ENCODE data around the gene RSPH10B. TPM values are rescaled to one million over a fixed set of nuclear protein-coding genes. Genes with fewer than 3 reads are reported as not detected.
A peak's percentile ranks its signal among the peaks of the same experiment; 100 is the strongest.
"Not testable (repeated sequence)": the region's sequence is repeated elsewhere in the genome, so short reads cannot be mapped to it uniquely, and the experiment has no call there.

Gene RSPH10B
- total RNA-seq, 1 experiment from 2014 or later = 0.26 TPM

- Histone ChIP-seq H3K36me3 (ENCODE audit: control insufficient read depth, insufficient read depth, low read length) (peaks cover 11% of the 10 kb centered on the region; the same call in 1 of the 2 replicates), H3K27me3 (ENCODE audit: control insufficient read depth, insufficient read depth, low read length) (no peaks in the 10 kb centered on the region), H3K27ac (ENCODE audit: low read length) (peak overlapping the region; percentile 85), H3K4me1 (ENCODE audit: control insufficient read depth, insufficient read depth, low read length) (peaks cover 24% of the 10 kb centered on the region; the same call in 1 of the 2 replicates), H3K9me3 (ENCODE audit: control insufficient read depth, insufficient read depth, low read depth, low read length) (no peaks in the 10 kb centered on the region), H3K4me3 (ENCODE audit: low read depth in 2 of 2, low read length in 2 of 2) (peak overlapping the region; percentile 74 to 87; a peak in 3 of 4 replicates)
- in situ Hi-C loops (cut with HindIII; ENCODE audit: low pct_unique_long_range_greater_than_20kb, low sequenced_read_pairs) = no loop called here
- no peak for TF ChIP-seq SIN3A (IDR thresholded peaks at IDR 0.05; ENCODE audit: borderline replicate concordance, insufficient read depth, low read depth, low read length)
- no peak for TF ChIP-seq POLR2AphosphoS5 (IDR thresholded peaks at IDR 0.05; ENCODE audit: low read depth, low read length)
- TF ChIP-seq CTCF (IDR thresholded peaks at IDR 0.05) = no peak
- TF ChIP-seq REST (IDR thresholded peaks at IDR 0.05; ENCODE audit: insufficient read depth in 1 of 2, low read depth in 2 of 2, low read length in 1 of 2) = no peak
- no peak for TF ChIP-seq TCF7L2 (IDR thresholded peaks at IDR 0.05; ENCODE audit: low read depth, low read length)
- intact Hi-C loops (cut with micrococcal nuclease; ENCODE audit: unreplicated experiment) = no loop called here
- BruUV-seq (replicated peaks) = no TSS peak
- DNase-seq (ENCODE audit: low read depth, low spot score) (no peak), ATAC-seq (no peak)
- ChIA-PET POLR2A (interaction anchor here (0.7 kb wide), 2 partner anchors 171 to 522 kb away, joined by 8 read pairs; no protein-coding TSS in a partner anchor), CTCF (interaction anchor here (0.6 kb wide), 1 partner anchor 10 kb away, joined by 5 read pairs; no protein-coding TSS in a partner anchor)
These were observed 36.9 kb upstream of the RSPH10B start for GRCh38 chr7:6007386-6007785.

GRCh38 chr7:5997210-5997808 lies 26.8 kb upstream of the RSPH10B start:
- no peak overlapping the region for H3K27ac ChIP-seq (ENCODE audit: low read length)
- ATAC-seq = peak; percentile 85
- CTCF ChIA-PET = interaction anchor here (0.6 to 1.2 kb wide), 11 partner anchors 10 to 909 kb away, joined by 3 to 7 read pairs (median 3); no protein-coding TSS in a partner anchor
- in situ Hi-C loops (cut with HindIII; ENCODE audit: low pct_unique_long_range_greater_than_20kb, low sequenced_read_pairs) = no loop called here
- intact Hi-C loops (cut with micrococcal nuclease; ENCODE audit: unreplicated experiment) = no loop called here
- BruUV-seq (replicated peaks) = no TSS peak
- POLR2A ChIA-PET = interaction anchor here (0.6 kb wide), 1 partner anchor 442 kb away, joined by 4 read pairs; no protein-coding TSS in a partner anchor
- no peaks in the 10 kb centered on the region for H3K27me3 ChIP-seq (ENCODE audit: control insufficient read depth, insufficient read depth, low read length)
- H3K36me3 ChIP-seq (ENCODE audit: control insufficient read depth, insufficient read depth, low read length) = peaks cover 16% of the 10 kb centered on the region
- H3K9me3 ChIP-seq (ENCODE audit: control insufficient read depth, insufficient read depth, low read depth, low read length) = no peaks in the 10 kb centered on the region
- TF ChIP-seq POLR2AphosphoS5 (IDR thresholded peaks at IDR 0.05; ENCODE audit: low read depth, low read length) (no peak), SIN3A (IDR thresholded peaks at IDR 0.05; ENCODE audit: borderline replicate concordance, insufficient read depth, low read depth, low read length) (no peak), CTCF (IDR thresholded peaks at IDR 0.05) (no peak; the same call in 1 of the 2 replicates), TCF7L2 (IDR thresholded peaks at IDR 0.05; ENCODE audit: low read depth, low read length) (no peak), REST (IDR thresholded peaks at IDR 0.05; ENCODE audit: insufficient read depth in 1 of 2, low read depth in 2 of 2, low read length in 1 of 2) (no peak)
- no peak for DNase-seq (ENCODE audit: low read depth, low spot score)
- no peak overlapping the region for H3K4me3 ChIP-seq (ENCODE audit: low read depth in 2 of 2, low read length in 2 of 2)
- peaks cover 5% of the 10 kb centered on the region for H3K4me1 ChIP-seq (ENCODE audit: control insufficient read depth, insufficient read depth, low read length)

GRCh38 chr7:5987061-5987460 lies 16.6 kb upstream of the RSPH10B start:
- TSS peak; percentile 77 for BruUV-seq (replicated peaks)
- intact Hi-C loops (cut with micrococcal nuclease; ENCODE audit: unreplicated experiment); H3K4me1 ChIP-seq (ENCODE audit: control insufficient read depth, insufficient read depth, low read length); H3K4me3 ChIP-seq (ENCODE audit: low read depth in 2 of 2, low read length in 2 of 2); CTCF ChIA-PET; DNase-seq (ENCODE audit: low read depth, low spot score); H3K9me3 ChIP-seq (ENCODE audit: control insufficient read depth, insufficient read depth, low read depth, low read length); H3K27ac ChIP-seq (ENCODE audit: low read length); ATAC-seq; H3K27me3 ChIP-seq (ENCODE audit: control insufficient read depth, insufficient read depth, low read length); in situ Hi-C loops (cut with HindIII; ENCODE audit: low pct_unique_long_range_greater_than_20kb, low sequenced_read_pairs); POLR2A ChIA-PET: not testable (repeated sequence)
- peaks cover 14% of the 10 kb centered on the region for H3K36me3 ChIP-seq (ENCODE audit: control insufficient read depth, insufficient read depth, low read length)

Data from Panc1 (cell line).